Tibial nerve (tissue), 4 donors: ENCODE data around the gene AMIGO2. TPM values are rescaled to one million over a fixed set of nuclear protein-coding genes. Genes with fewer than 3 reads are reported as not detected.

ENCODE experiments used
- DNase-seq, 2 donors: peaks; one replicate each; pipeline ENCODE4 v3.0.0-alpha.2; 2019; ENCODE audit warnings: low spot score in 2 of 2
- H3K27ac ChIP-seq, 4 donors: fragments of 200-600 bp; sonication (generic) in 3 of 4; one replicate each; pipeline ENCODE4 v1.5.1; 2017 to 2019; ENCODE audit warnings: mild to moderate bottlenecking in 1 of 4
- H3K27me3 ChIP-seq, 2 donors: fragments of 200-600 bp; sonication (generic) in 1 of 2; one replicate each; pipeline versions ENCODE4 v1.5.1 to v1.6.0; 2017 to 2019
- H3K36me3 ChIP-seq, 3 donors: fragments of 200-600 bp; sonication (generic); one replicate each; pipeline ENCODE4 v1.5.1; 2018 to 2019
- H3K4me1 ChIP-seq, 4 donors: fragments of 200-600 bp; sonication (generic) in 3 of 4; one replicate each; pipeline ENCODE4 v1.5.1; 2017 to 2019
- H3K4me3 ChIP-seq, 4 donors: fragments of 200-600 bp; sonication (generic) in 3 of 4; one replicate each; pipeline ENCODE4 v1.5.1; 2017 to 2019; ENCODE audit warnings: mild to moderate bottlenecking in 1 of 4, moderate library complexity in 1 of 4
- H3K9me3 ChIP-seq, 4 donors: fragments of 200-600 bp; sonication (generic) in 3 of 4; one replicate each; pipeline ENCODE4 v1.5.1; 2017 to 2019
- CTCF ChIP-seq, 5 experiments: fragments of 200-600 bp in 3 of 5; fragments of 450-650 bp in 2 of 5; sonication (generic) in 3 of 5; IDR thresholded peaks; one replicate each; pipeline ENCODE4 v1.5.1; 2016 to 2019; ENCODE audit warnings: antibody characterized with exemption in 5 of 5, mild to moderate bottlenecking in 3 of 5, moderate library complexity in 2 of 5
- EP300 ChIP-seq, 2 donors: sonication (generic); formaldehyde crosslinking; IDR thresholded peaks; one replicate each; pipeline ENCODE4 v1.6.1; 2017; ENCODE audit warnings: antibody characterized with exemption in 2 of 2, mild to moderate bottlenecking in 1 of 2
- POLR2A ChIP-seq, 2 donors: fragments of 450-650 bp; IDR thresholded peaks; one replicate each; pipeline ENCODE4 v1.6.1; 2017; ENCODE audit warnings: antibody characterized with exemption in 2 of 2, mild to moderate bottlenecking in 2 of 2, moderate library complexity in 2 of 2
- WGBS, 2 donors: methylation state at CpG; one replicate each; pipeline ENCODE4 v1.1.5; 2018; 5-methylcytosine and 5-hydroxymethylcytosine counted together
- total RNA-seq, 4 donors: library from RNA; depleted of rRNA; stranded (reverse); fragments of >200 nt; gene quantifications; one replicate each; pipeline ENCODE4 v1.1.0, GENCODE V29; 2016

AMIGO2 gene
- total RNA-seq, 4 donors from 2014 or later: 1.7 to 6.6 (median 3.1) TPM

DNA sequence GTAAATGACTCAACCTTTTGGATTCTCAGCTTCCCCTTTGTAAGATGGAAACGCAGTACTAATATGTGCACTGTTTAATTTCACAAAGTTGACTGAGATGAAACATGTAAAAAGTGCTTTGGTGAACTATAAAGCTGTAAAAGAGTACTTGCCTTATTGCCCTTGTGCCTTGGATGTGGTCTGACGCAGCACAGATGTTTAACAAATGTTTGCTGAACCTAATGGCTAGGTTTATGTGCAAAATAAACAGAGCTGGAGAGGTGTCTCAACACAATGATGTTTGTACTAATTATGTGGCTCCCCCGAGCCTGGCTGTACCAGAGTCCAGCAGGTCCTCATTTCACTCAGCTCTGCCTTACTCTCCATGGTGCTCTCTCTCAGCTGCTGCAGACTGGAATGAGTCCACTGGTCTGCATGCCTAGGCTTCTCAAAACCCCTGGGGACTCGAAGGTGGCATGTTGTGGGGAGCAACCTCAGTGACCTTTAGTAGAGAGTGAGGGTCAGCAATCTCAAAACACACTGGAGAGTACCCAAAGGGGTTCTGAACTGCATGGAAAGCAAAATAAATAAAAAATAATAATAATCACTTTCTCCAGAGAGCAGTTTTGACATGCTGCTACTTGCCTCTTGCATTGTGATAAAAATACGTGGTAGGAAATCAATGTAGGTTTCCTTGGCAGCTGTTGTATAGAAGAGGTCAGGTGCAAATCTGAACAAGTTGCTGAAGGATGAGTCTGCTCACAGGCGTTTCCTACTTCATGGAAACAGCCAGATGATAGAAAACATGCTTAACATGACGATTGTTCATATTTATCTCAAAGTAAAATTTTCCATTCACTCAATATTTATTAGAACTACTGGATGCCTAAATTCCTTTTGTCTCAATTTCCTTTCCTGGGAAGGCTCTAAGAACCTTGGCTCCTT, 8.5 kb upstream of the AMIGO2 start:
- no peaks in the 10 kb centered on the region for H3K9me3 ChIP-seq
- H3K27me3 ChIP-seq: no peaks in the 10 kb centered on the region
- H3K27ac ChIP-seq: no peak overlapping the region
- WGBS, 2 donors: 51% methylated on average over 7 of the region's 7 CpGs
- TF ChIP-seq EP300 (IDR thresholded peaks at IDR 0.05) (no peak), POLR2A (IDR thresholded peaks at IDR 0.05) (no peak), CTCF (IDR thresholded peaks at IDR 0.05) (no peak)
- no peaks in the 10 kb centered on the region for H3K36me3 ChIP-seq
- DNase-seq: no peak
- peaks cover 0 to 46% (median 3%) of the 10 kb centered on the region in 4 donors for H3K4me1 ChIP-seq
- no peak overlapping the region for H3K4me3 ChIP-seq

DNA sequence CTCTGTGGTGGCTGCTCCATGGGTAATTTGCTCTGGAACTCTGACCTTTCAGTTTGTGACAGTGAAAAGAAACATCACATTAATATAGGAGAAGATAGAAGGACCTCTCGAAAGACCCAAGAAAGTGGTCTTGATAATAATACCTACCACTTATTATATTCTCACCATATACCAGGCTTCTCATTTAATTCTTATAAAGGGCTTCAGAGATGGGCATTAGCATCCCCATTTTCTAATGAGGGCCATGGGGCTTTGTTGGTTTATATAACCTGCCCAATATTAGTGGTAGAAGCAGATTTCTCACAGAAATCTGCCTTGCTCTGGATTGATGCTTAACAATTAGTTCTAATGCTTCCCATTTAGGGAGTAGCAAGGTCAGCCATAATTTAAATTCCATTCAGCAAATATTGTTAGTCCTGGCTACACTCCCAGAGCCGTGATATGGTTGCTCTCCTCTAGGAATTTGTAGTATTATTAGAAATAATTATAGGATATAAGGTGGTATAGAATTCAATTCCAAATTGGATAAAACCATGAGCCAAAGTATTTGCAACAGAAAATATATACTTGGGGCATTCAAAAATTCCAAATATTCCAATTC, 7.4 kb upstream of the AMIGO2 start:
- Histone ChIP-seq H3K36me3 (no peaks in the 10 kb centered on the region), H3K27ac (no peak overlapping the region)

DNA sequence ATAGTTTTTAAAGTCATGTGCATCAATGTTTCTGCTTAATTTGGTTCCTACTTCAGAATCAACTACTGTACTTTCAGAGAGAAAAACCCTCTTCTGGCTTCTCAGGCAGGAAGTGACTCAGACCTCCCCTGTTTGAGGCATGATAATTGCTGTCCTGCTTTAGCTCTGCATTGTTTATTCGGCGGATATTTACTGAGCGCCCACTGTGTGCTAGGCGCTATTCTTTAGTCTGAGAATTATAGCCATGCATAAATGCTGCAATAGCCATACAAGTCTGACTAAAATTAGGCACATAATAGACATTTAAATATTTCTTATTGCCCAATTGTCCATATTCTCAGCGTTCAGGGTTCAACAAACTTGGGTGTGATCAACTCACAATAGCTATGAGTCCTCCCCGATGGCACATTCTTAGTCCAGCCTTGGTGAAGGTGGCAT, 6.1 kb upstream of the AMIGO2 start:
- no peaks in the 10 kb centered on the region for H3K9me3 ChIP-seq
- no peak overlapping the region for H3K4me3 ChIP-seq
- no peak for DNase-seq
- H3K36me3 ChIP-seq: no peaks in the 10 kb centered on the region
- no peak for TF ChIP-seq EP300 (IDR thresholded peaks at IDR 0.05)
- TF ChIP-seq POLR2A (IDR thresholded peaks at IDR 0.05): no peak
- no peak for TF ChIP-seq CTCF (IDR thresholded peaks at IDR 0.05)
- peaks cover 0 to 60% (median 6%) of the 10 kb centered on the region in 4 donors for H3K4me1 ChIP-seq
- no peaks in the 10 kb centered on the region for H3K27me3 ChIP-seq
- WGBS, 2 donors: 35 to 42% methylated on average over 6 of the region's 6 CpGs
- no peak overlapping the region for H3K27ac ChIP-seq

More for the DNA sequence above, 7.4 kb upstream of the AMIGO2 start:
- WGBS, 2 donors: 29 to 35% methylated on average over 2 of the region's 2 CpGs
- no peak overlapping the region for H3K4me3 ChIP-seq
- H3K4me1 ChIP-seq: peaks cover 0 to 49% (median 6%) of the 10 kb centered on the region in 4 donors
- DNase-seq: no peak
- no peaks in the 10 kb centered on the region for H3K9me3 ChIP-seq
- no peaks in the 10 kb centered on the region for H3K27me3 ChIP-seq
- TF ChIP-seq EP300 (IDR thresholded peaks at IDR 0.05): no peak
- no peak for TF ChIP-seq CTCF (IDR thresholded peaks at IDR 0.05)
- no peak for TF ChIP-seq POLR2A (IDR thresholded peaks at IDR 0.05)

- peaks cover 0 to 62% (median 6%) of the 10 kb centered on the region in 4 donors for H3K4me1 ChIP-seq
- DNase-seq: no peak
- H3K36me3 ChIP-seq: no peaks in the 10 kb centered on the region
- no peaks in the 10 kb centered on the region for H3K9me3 ChIP-seq
- H3K4me3 ChIP-seq: no peak overlapping the region
- no peak for TF ChIP-seq POLR2A (IDR thresholded peaks at IDR 0.05)
- no peak for TF ChIP-seq CTCF (IDR thresholded peaks at IDR 0.05)
- TF ChIP-seq EP300 (IDR thresholded peaks at IDR 0.05): no peak
- no peak overlapping the region for H3K27ac ChIP-seq
- no peaks in the 10 kb centered on the region for H3K27me3 ChIP-seq
- 55 to 65% methylated on average over 1 of the region's 1 CpG for WGBS, 2 donors
These were observed 4.4 kb upstream of the AMIGO2 start for GRCh38 chr12:47084172-47084571.
